HEK293T (cell line): ENCODE data around the gene OGA.

Experiments used
- CTCF ChIA-PET: fragments of 350-600 bp; formaldehyde crosslinking; extraction: SDS; loops from one replicate; lab custom pipeline; 2021; ENCODE audit warnings: antibody characterized with exemption, inconsistent platforms; lab: Yijun Ruan, JAX
- POLR2A ChIA-PET: fragments of 350-600 bp; formaldehyde crosslinking; extraction: SDS; loops from one replicate; lab custom pipeline; 2020; ENCODE audit warnings: antibody characterized with exemption, inconsistent platforms; lab: Yijun Ruan, JAX
- DNase-seq: peaks from one replicate; pipeline ENCODE4 v3.0.0; 2012; ENCODE audit warnings: mixed read lengths; ENCODE audit errors: extremely low spot score
- ARNT ChIP-seq: fragments of 450-650 bp; IDR thresholded peaks from 2 replicates; pipeline ENCODE4 v1.6.1; 2017; ENCODE audit warnings: mild to moderate bottlenecking
- BHLHE40 ChIP-seq: fragments of 450-650 bp; IDR thresholded peaks from 2 replicates; pipeline ENCODE4 v1.6.1; 2016; ENCODE audit warnings: mild to moderate bottlenecking, moderate library complexity, borderline replicate concordance
- CTBP1 ChIP-seq: fragments of 450-650 bp; IDR thresholded peaks from 2 replicates; pipeline ENCODE4 v1.6.1; 2016; ENCODE audit warnings: borderline replicate concordance
- ELF4 ChIP-seq: fragments of 450-650 bp; IDR thresholded peaks from 2 replicates; pipeline ENCODE4 v1.6.1; 2017; ENCODE audit warnings: antibody characterized with exemption
- FOXA1 ChIP-seq: fragments of 450-650 bp; IDR thresholded peaks from 2 replicates; pipeline ENCODE4 v1.6.1; 2016; ENCODE audit warnings: mild to moderate bottlenecking
- FOXK2 ChIP-seq: fragments of 450-650 bp; IDR thresholded peaks from 2 replicates; pipeline ENCODE4 v1.6.1; 2016; ENCODE audit warnings: mild to moderate bottlenecking
- FOXM1 ChIP-seq: fragments of 450-650 bp; IDR thresholded peaks from 2 replicates; pipeline ENCODE4 v1.6.1; 2017; ENCODE audit warnings: mild to moderate bottlenecking, borderline replicate concordance
- HDGF ChIP-seq: fragments of 450-650 bp; IDR thresholded peaks from 2 replicates; pipeline ENCODE4 v1.6.1; 2017; ENCODE audit warnings: antibody characterized with exemption, borderline replicate concordance
- L3MBTL2 ChIP-seq: fragments of 450-650 bp; conservative IDR thresholded peaks from 2 replicates; pipeline ENCODE4 v1.6.1; 2016; ENCODE audit warnings: mild to moderate bottlenecking
- LEF1 ChIP-seq: fragments of 450-650 bp; IDR thresholded peaks from 2 replicates; pipeline ENCODE4 v1.6.1; 2017; ENCODE audit warnings: mild to moderate bottlenecking, borderline replicate concordance
- NFRKB ChIP-seq: fragments of 450-650 bp; IDR thresholded peaks from 2 replicates; pipeline ENCODE4 v1.6.1; 2016; ENCODE audit warnings: mild to moderate bottlenecking, moderate library complexity
- SP1 ChIP-seq: fragments of 450-650 bp; IDR thresholded peaks from 2 replicates; pipeline ENCODE4 v1.6.1; 2017
- SUZ12 ChIP-seq: fragments of 450-650 bp; IDR thresholded peaks from 2 replicates; pipeline ENCODE4 v1.6.1; 2016; ENCODE audit warnings: mild to moderate bottlenecking
- TARDBP ChIP-seq: fragments of 450-650 bp; IDR thresholded peaks from 2 replicates; pipeline ENCODE4 v1.6.1; 2016
- ZNF384 ChIP-seq: fragments of 450-650 bp; IDR thresholded peaks from 2 replicates; pipeline ENCODE4 v1.6.1; 2016
- TF ChIP-seq, protein P1 (sequence below): fragments of 450-650 bp; IDR thresholded peaks from 2 replicates; pipeline ENCODE4 v1.6.1; 2016

Gene OGA

DNA sequence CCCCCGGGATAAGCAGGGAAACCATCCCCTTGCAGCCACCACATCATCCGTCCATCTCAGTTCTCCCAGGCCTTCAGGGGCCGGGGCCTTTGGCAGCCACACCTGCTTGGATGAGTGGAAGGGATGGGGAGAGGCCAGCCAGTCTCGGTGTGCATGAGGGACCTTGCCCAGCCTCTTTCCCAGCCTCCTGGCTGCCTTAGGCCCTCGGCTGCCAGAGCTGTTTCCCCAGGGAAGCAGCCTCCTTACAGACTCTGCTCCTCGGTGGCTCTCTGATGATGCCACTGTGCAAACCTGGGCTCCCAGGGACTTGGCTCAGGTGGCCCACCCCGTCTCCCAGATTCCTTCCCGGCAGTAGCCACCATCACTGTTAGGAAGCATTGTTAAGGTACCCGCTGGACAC, 57.0 kb downstream of the OGA start:
- TF ChIP-seq FOXA1: no peak
- no peak for TF ChIP-seq ELF4
- no peak for TF ChIP-seq ARNT
- no peak for TF ChIP-seq BHLHE40
- TF ChIP-seq FOXK2: no peak
- no peak for TF ChIP-seq CTBP1
- TF ChIP-seq, protein P1, sequence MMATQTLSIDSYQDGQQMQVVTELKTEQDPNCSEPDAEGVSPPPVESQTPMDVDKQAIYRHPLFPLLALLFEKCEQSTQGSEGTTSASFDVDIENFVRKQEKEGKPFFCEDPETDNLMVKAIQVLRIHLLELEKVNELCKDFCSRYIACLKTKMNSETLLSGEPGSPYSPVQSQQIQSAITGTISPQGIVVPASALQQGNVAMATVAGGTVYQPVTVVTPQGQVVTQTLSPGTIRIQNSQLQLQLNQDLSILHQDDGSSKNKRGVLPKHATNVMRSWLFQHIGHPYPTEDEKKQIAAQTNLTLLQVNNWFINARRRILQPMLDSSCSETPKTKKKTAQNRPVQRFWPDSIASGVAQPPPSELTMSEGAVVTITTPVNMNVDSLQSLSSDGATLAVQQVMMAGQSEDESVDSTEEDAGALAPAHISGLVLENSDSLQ: no peak
- no peak for TF ChIP-seq HDGF
- no peak for TF ChIP-seq ZNF384
- no peak for TF ChIP-seq TARDBP
- TF ChIP-seq SP1: no peak
- no peak for TF ChIP-seq LEF1
- TF ChIP-seq NFRKB: no peak
- TF ChIP-seq SUZ12: no peak
- TF ChIP-seq FOXM1: no peak
- TF ChIP-seq L3MBTL2: no peak

GRCh38 chr10:101760510-101760909, 57.7 kb downstream of the OGA start:
- TF ChIP-seq FOXK2 (no peak), ZNF384 (no peak), FOXA1 (no peak), ARNT (no peak), NFRKB (no peak), TARDBP (no peak), BHLHE40 (no peak), CTBP1 (no peak)
- TF ChIP-seq, protein P1: no peak
- DNase-seq: no peak
- ChIA-PET CTCF (no interaction called here), POLR2A (interaction anchor here (1.2 kb wide), 1 partner anchor 72 kb away, joined by 3 read pairs; no protein-coding TSS in a partner anchor)

More for the DNA sequence above, 57.0 kb downstream of the OGA start:
- no peak for DNase-seq
- ChIA-PET CTCF (interaction anchor here (1.8 kb wide), 1 partner anchor 12 kb away, joined by 5 read pairs; no protein-coding TSS in a partner anchor), POLR2A (no interaction called here)

- DNase-seq: no peak
- TF ChIP-seq CTBP1 (no peak), BHLHE40 (no peak), L3MBTL2 (0 out of 2 replicates have a peak, but pooled peaks have one; percentile 23)
- ChIA-PET CTCF (interaction anchor here (1.0 to 3.0 kb wide), 3 partner anchors 10 to 157 kb away, joined by 3 to 13 read pairs (median 3); no protein-coding TSS in a partner anchor), POLR2A (interaction anchor here (1.2 kb wide), 1 partner anchor 71 kb away, joined by 3 read pairs; no protein-coding TSS in a partner anchor)
Measured at GRCh38 chr10:101759309-101760247, 58.7 kb downstream of the OGA start.

DNA sequence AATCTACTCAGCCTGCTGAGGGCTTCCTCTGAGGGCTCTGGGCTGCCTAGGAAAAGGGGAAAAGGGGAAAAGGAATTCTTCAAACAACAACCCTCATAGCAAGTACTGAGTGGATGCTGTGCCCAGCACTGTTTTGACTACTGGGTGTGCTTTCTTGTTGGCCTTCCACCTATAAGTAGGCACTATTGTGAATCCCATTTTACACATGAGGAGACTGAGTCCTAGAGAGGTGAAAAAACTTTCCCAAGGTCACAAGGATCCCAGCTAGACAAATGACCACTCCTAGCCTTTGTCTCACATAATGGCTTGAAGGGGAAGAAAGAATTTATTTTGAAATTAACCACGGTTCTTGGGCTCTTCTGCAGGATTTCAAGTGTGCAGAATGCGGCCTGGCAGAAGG, 59.4 kb downstream of the OGA start:
- no peak for TF ChIP-seq ZNF384
- no peak for TF ChIP-seq FOXK2
- TF ChIP-seq HDGF: no peak
- no peak for DNase-seq
- ChIA-PET CTCF (interaction anchor here (1.0 to 3.0 kb wide), 2 partner anchors 9 to 22 kb away, joined by 3 to 13 read pairs; no protein-coding TSS in a partner anchor), POLR2A (no interaction called here)

DNA sequence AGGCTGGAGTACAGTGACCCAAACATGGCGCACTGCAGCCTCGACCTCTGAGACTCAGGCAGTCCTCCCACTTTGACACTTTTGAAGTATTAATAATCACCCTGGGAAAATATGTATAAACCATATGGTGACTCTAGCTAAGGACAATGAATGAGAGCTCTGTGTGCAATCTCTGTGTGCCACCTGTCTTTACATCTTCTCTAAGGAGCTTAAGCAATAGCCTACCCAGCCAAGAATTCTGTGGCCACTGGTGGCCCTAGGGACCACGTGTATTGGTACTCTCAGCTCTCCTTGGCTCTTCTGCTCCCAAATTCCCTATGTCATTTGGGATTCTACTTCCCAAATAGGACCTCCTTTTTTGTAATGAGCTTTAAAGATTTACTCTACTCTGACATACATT, 66.0 kb downstream of the OGA start:
- ChIA-PET POLR2A (no interaction called here), CTCF (interaction anchor here (1.1 kb wide), 1 partner anchor 29 kb away, joined by 3 read pairs; no protein-coding TSS in a partner anchor)
- no peak for DNase-seq

More for the DNA sequence above, 66.0 kb downstream of the OGA start:
- no peak for TF ChIP-seq HDGF
- no peak for TF ChIP-seq ELF4
- TF ChIP-seq ZNF384: no peak
- no peak for TF ChIP-seq FOXA1
- TF ChIP-seq, protein P1: no peak
- no peak for TF ChIP-seq FOXK2
- no peak for TF ChIP-seq NFRKB
